Measurements from ENCODE around the gene TERF2IP.
A peak's percentile ranks its signal among the peaks of the same experiment; 100 is the strongest.

TERF2IP gene

GRCh38 chr16:75621170-75621477 lies 26.4 kb upstream of the TERF2IP start:
- peak; percentile 56 for TF ChIP-seq CTCF (IDR thresholded peaks at IDR 0.05; ENCODE audit: insufficient read depth, low read length, poor library complexity, severe bottlenecking)
- H3K36me3 ChIP-seq (ENCODE audit: control insufficient read depth, insufficient read depth, low read length): peaks cover 10% of the 10 kb centered on the region
- no peaks in the 10 kb centered on the region for H3K27me3 ChIP-seq (replicated peaks; ENCODE audit: control insufficient read depth, insufficient read depth, low read length)
- H3K4me3 ChIP-seq (replicated peaks; ENCODE audit: low read depth, low read length): no peak overlapping the region; the same call in 1 of the 2 replicates
- DNase-seq (ENCODE audit: extremely low read depth, insufficient read length): no peak

- no peak for TF ChIP-seq CTCF (IDR thresholded peaks at IDR 0.05; ENCODE audit: insufficient read depth, low read length, poor library complexity, severe bottlenecking)
- Histone ChIP-seq H3K27me3 (replicated peaks; ENCODE audit: control insufficient read depth, insufficient read depth, low read length) (no peaks in the 10 kb centered on the region), H3K4me3 (replicated peaks; ENCODE audit: low read depth, low read length) (peak within 1 kb of the TSS; percentile 81), H3K36me3 (ENCODE audit: control insufficient read depth, insufficient read depth, low read length) (peaks cover 17% of the 10 kb centered on the region)
- DNase-seq (ENCODE audit: extremely low read depth, insufficient read length): peak; percentile 97
Measured at GRCh38 chr16:75622761-75623605, 24.6 kb upstream of the TERF2IP start, which contains the start of gene ADAT1. ADAT1 (minus strand) TSS chr16:75623281; CDS start chr16:75620799, 2,482 bp downstream.

- no peak for TF ChIP-seq CTCF (IDR thresholded peaks at IDR 0.05; ENCODE audit: insufficient read depth, low read length, poor library complexity, severe bottlenecking)
- Histone ChIP-seq H3K4me3 (replicated peaks; ENCODE audit: low read depth, low read length) (no peak overlapping the region), H3K27me3 (replicated peaks; ENCODE audit: control insufficient read depth, insufficient read depth, low read length) (no peaks in the 10 kb centered on the region), H3K36me3 (ENCODE audit: control insufficient read depth, insufficient read depth, low read length) (peaks cover 22% of the 10 kb centered on the region)
- DNase-seq (ENCODE audit: extremely low read depth, insufficient read length): no peak
Measured at GRCh38 chr16:75624921-75625334, 22.6 kb upstream of the TERF2IP start.

GRCh38 chr16:75626806-75627205 lies 20.8 kb upstream of the TERF2IP start:
- TF ChIP-seq CTCF (IDR thresholded peaks at IDR 0.05; ENCODE audit: insufficient read depth, low read length, poor library complexity, severe bottlenecking): no peak
- Histone ChIP-seq H3K36me3 (ENCODE audit: control insufficient read depth, insufficient read depth, low read length) (peaks cover 24% of the 10 kb centered on the region), H3K4me3 (replicated peaks; ENCODE audit: low read depth, low read length) (no peak overlapping the region), H3K27me3 (replicated peaks; ENCODE audit: control insufficient read depth, insufficient read depth, low read length) (no peaks in the 10 kb centered on the region)
- DNase-seq (ENCODE audit: extremely low read depth, insufficient read length): no peak

- no peak for DNase-seq (ENCODE audit: extremely low read depth, insufficient read length)
- no peaks in the 10 kb centered on the region for H3K27me3 ChIP-seq (replicated peaks; ENCODE audit: control insufficient read depth, insufficient read depth, low read length)
- no peak for TF ChIP-seq CTCF (IDR thresholded peaks at IDR 0.05; ENCODE audit: insufficient read depth, low read length, poor library complexity, severe bottlenecking)
- H3K4me3 ChIP-seq (replicated peaks; ENCODE audit: low read depth, low read length): no peak overlapping the region
- peaks cover 26% of the 10 kb centered on the region for H3K36me3 ChIP-seq (ENCODE audit: control insufficient read depth, insufficient read depth, low read length)
Measured at GRCh38 chr16:75627851-75628250, 19.7 kb upstream of the TERF2IP start.
